ENCODE results near the gene OR51I2. TPM values are rescaled to one million over a fixed set of nuclear protein-coding genes. Genes with fewer than 3 reads are reported as not detected.

Gene OR51I2
- total and polyA plus RNA-seq, 9 of the 15 experiments (the other 6 are each of a cell fraction or from before 2014, with no cell fraction given): 0.06 to 0.61 (median 0.07) TPM; not detected in 6

GRCh38 chr11:5505363-5506048 is 56.4 kb downstream of the OR51I2 start (continued):
- TF ChIP-seq, protein P1, sequence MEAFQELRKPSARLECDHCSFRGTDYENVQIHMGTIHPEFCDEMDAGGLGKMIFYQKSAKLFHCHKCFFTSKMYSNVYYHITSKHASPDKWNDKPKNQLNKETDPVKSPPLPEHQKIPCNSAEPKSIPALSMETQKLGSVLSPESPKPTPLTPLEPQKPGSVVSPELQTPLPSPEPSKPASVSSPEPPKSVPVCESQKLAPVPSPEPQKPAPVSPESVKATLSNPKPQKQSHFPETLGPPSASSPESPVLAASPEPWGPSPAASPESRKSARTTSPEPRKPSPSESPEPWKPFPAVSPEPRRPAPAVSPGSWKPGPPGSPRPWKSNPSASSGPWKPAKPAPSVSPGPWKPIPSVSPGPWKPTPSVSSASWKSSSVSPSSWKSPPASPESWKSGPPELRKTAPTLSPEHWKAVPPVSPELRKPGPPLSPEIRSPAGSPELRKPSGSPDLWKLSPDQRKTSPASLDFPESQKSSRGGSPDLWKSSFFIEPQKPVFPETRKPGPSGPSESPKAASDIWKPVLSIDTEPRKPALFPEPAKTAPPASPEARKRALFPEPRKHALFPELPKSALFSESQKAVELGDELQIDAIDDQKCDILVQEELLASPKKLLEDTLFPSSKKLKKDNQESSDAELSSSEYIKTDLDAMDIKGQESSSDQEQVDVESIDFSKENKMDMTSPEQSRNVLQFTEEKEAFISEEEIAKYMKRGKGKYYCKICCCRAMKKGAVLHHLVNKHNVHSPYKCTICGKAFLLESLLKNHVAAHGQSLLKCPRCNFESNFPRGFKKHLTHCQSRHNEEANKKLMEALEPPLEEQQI (IDR thresholded peaks at IDR 0.05): no peak
- TF ChIP-seq ZBTB49 (CRISPR knock-in tag; IDR thresholded peaks at IDR 0.05; ENCODE audit: borderline replicate concordance): no peak
- TF ChIP-seq, protein P2, sequence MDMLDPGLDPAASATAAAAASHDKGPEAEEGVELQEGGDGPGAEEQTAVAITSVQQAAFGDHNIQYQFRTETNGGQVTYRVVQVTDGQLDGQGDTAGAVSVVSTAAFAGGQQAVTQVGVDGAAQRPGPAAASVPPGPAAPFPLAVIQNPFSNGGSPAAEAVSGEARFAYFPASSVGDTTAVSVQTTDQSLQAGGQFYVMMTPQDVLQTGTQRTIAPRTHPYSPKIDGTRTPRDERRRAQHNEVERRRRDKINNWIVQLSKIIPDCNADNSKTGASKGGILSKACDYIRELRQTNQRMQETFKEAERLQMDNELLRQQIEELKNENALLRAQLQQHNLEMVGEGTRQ (CRISPR knock-in tag; IDR thresholded peaks at IDR 0.05): no peak
- no peak for TF ChIP-seq XRCC4 (IDR thresholded peaks at IDR 0.05; ENCODE audit: extremely low read depth, insufficient read depth, insufficient read length)
- no peak for TF ChIP-seq CREM (IDR thresholded peaks at IDR 0.05; ENCODE audit: low read depth)
- TF ChIP-seq SNIP1 (IDR thresholded peaks at IDR 0.05; ENCODE audit: low read depth): 0 out of 2 replicates have a peak, but pooled peaks have one; percentile 42
- TF ChIP-seq, protein P3, sequence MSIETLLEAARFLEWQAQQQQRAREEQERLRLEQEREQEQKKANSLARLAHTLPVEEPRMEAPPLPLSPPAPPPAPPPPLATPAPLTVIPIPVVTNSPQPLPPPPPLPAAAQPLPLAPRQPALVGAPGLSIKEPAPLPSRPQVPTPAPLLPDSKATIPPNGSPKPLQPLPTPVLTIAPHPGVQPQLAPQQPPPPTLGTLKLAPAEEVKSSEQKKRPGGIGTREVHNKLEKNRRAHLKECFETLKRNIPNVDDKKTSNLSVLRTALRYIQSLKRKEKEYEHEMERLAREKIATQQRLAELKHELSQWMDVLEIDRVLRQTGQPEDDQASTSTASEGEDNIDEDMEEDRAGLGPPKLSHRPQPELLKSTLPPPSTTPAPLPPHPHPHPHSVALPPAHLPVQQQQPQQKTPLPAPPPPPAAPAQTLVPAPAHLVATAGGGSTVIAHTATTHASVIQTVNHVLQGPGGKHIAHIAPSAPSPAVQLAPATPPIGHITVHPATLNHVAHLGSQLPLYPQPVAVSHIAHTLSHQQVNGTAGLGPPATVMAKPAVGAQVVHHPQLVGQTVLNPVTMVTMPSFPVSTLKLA (conservative IDR thresholded peaks at IDR 0.05): peak in 1 of 2 experiments; percentile 53; a peak in 2 of 4 replicates
- no peak for TF ChIP-seq KAT7 (CRISPR knock-in tag; IDR thresholded peaks at IDR 0.05; ENCODE audit: borderline replicate concordance)
- no peak for TF ChIP-seq ZNF134 (CRISPR knock-in tag; conservative IDR thresholded peaks at IDR 0.05)
- no peak for TF ChIP-seq THRAP3 (IDR thresholded peaks at IDR 0.05; ENCODE audit: borderline replicate concordance)
- TF ChIP-seq ZNF589 (CRISPR knock-in tag; IDR thresholded peaks at IDR 0.05; ENCODE audit: low read depth): no peak
- TF ChIP-seq NCOA1 (IDR thresholded peaks at IDR 0.05; ENCODE audit: low read depth): no peak
- TF ChIP-seq, protein P4, sequence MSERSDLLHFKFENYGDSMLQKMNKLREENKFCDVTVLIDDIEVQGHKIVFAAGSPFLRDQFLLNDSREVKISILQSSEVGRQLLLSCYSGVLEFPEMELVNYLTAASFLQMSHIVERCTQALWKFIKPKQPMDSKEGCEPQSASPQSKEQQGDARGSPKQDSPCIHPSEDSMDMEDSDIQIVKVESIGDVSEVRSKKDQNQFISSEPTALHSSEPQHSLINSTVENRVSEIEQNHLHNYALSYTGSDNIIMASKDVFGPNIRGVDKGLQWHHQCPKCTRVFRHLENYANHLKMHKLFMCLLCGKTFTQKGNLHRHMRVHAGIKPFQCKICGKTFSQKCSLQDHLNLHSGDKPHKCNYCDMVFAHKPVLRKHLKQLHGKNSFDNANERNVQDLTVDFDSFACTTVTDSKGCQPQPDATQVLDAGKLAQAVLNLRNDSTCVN (CRISPR knock-in tag; IDR thresholded peaks at IDR 0.05): no peak
- no peak for TF ChIP-seq TARDBP (IDR thresholded peaks at IDR 0.05)
- TF ChIP-seq DMBX1 (CRISPR knock-in tag; IDR thresholded peaks at IDR 0.05; ENCODE audit: borderline replicate concordance): no peak
